ENCODE data around the gene CATSPER1.

CATSPER1 gene

DNA sequence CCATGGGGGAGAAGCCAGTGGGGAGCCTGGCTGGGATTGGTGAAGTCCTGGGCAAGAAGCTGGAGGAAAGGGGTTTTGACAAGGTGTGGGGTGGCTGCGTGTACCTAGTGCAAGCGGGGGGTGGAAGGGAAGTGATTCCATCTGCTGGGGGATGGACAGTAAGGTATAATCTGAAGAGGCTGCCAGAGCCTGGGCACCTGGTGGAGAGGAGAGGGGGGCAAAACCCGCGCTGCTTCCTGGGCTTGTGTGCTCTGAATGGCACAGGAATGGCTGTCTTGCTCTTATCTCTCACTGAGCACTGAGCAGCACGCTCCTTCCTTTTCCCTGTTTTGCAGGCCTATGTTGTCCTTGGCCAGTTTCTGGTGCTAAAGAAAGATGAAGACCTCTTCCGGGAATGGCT, 23.0 kb downstream of the CATSPER1 start:
- H3K4me3 ChIP-seq (ENCODE audit: control insufficient read depth, low read depth, low read length): peak overlapping the region; percentile 100
- TF ChIP-seq, protein P1, sequence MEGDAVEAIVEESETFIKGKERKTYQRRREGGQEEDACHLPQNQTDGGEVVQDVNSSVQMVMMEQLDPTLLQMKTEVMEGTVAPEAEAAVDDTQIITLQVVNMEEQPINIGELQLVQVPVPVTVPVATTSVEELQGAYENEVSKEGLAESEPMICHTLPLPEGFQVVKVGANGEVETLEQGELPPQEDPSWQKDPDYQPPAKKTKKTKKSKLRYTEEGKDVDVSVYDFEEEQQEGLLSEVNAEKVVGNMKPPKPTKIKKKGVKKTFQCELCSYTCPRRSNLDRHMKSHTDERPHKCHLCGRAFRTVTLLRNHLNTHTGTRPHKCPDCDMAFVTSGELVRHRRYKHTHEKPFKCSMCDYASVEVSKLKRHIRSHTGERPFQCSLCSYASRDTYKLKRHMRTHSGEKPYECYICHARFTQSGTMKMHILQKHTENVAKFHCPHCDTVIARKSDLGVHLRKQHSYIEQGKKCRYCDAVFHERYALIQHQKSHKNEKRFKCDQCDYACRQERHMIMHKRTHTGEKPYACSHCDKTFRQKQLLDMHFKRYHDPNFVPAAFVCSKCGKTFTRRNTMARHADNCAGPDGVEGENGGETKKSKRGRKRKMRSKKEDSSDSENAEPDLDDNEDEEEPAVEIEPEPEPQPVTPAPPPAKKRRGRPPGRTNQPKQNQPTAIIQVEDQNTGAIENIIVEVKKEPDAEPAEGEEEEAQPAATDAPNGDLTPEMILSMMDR (conservative IDR thresholded peaks at IDR 0.05; ENCODE audit: control insufficient read depth, insufficient read depth, low read depth, low read length): no peak
- no peak for DNase-seq (ENCODE audit: low read depth)

- peak; percentile 51 for DNase-seq (ENCODE audit: low read depth)
- TF ChIP-seq, protein P1 (conservative IDR thresholded peaks at IDR 0.05; ENCODE audit: control insufficient read depth, insufficient read depth, low read depth, low read length): peak; percentile 5
- H3K4me3 ChIP-seq (ENCODE audit: control insufficient read depth, low read depth, low read length): peak overlapping the region; percentile 100
Measured at GRCh38 chr11:66002648-66003225, 23.5 kb downstream of the CATSPER1 start.

GRCh38 chr11:66001942-66002647, 24.2 kb downstream of the CATSPER1 start, which contains the start of the genes BANF1 and EIF1AD:
Gene BANF1 (plus strand): TSS chr11:66002503. CDS start chr11:66003251, 748 bp downstream.
Gene EIF1AD (minus strand): TSS chr11:66002157. CDS start chr11:66000389, 1,768 bp downstream.
- TF ChIP-seq, protein P1 (conservative IDR thresholded peaks at IDR 0.05; ENCODE audit: control insufficient read depth, insufficient read depth, low read depth, low read length): no peak
- H3K4me3 ChIP-seq (ENCODE audit: control insufficient read depth, low read depth, low read length): peak within 1 kb of the TSS; percentile 100
- peak; percentile 98 for DNase-seq (ENCODE audit: low read depth)

GRCh38 chr11:65997286-65997685, 29.0 kb downstream of the CATSPER1 start:
- no peak for DNase-seq (ENCODE audit: low read depth)
- TF ChIP-seq, protein P1 (conservative IDR thresholded peaks at IDR 0.05; ENCODE audit: control insufficient read depth, insufficient read depth, low read depth, low read length): no peak
- no peak overlapping the region for H3K4me3 ChIP-seq (ENCODE audit: control insufficient read depth, low read depth, low read length)

- DNase-seq (ENCODE audit: low read depth): no peak
- no peak overlapping the region for H3K4me3 ChIP-seq (ENCODE audit: control insufficient read depth, low read depth, low read length)
- TF ChIP-seq, protein P1 (conservative IDR thresholded peaks at IDR 0.05; ENCODE audit: control insufficient read depth, insufficient read depth, low read depth, low read length): no peak
Measured at GRCh38 chr11:65992056-65992455, 34.2 kb downstream of the CATSPER1 start.

- no peak overlapping the region for H3K4me3 ChIP-seq (ENCODE audit: control insufficient read depth, low read depth, low read length)
- peak; percentile 96 for DNase-seq (ENCODE audit: low read depth)
- TF ChIP-seq, protein P1 (conservative IDR thresholded peaks at IDR 0.05; ENCODE audit: control insufficient read depth, insufficient read depth, low read depth, low read length): peak; percentile 97
Measured at GRCh38 chr11:65988791-65989592, 37.3 kb downstream of the CATSPER1 start.

All from fibroblast of mammary gland (primary cell).